Keratinocyte (primary cell): ENCODE measurements around the gene KRTAP19-5.

ENCODE experiments used
- CTCF ChIP-seq, 3 experiments: IDR thresholded peaks in 1 of 3; conservative IDR thresholded peaks in 1 of 3; optimal IDR thresholded peaks in 1 of 3; 2 replicates in 2 of 3; 3 replicates in 1 of 3; pipeline versions ENCODE3 to v1.5.1; 2011; ENCODE audit warnings: low read length in 3 of 3, mild to moderate bottlenecking in 3 of 3, moderate library complexity in 2 of 3, control low read depth in 1 of 3, inconsistent platforms in 1 of 3; ENCODE audit not compliant: insufficient read depth in 2 of 3; ENCODE audit errors: extremely low read depth in 1 of 3
- EZH2 ChIP-seq: IDR thresholded peaks from one replicate; pipeline ENCODE4 v1.6.1; 2012; ENCODE audit warnings: inconsistent platforms, mild to moderate bottlenecking, low read length, moderate library complexity

GRCh38 chr21:30479259-30479658, 22.7 kb downstream of the KRTAP19-5 start:
- TF ChIP-seq CTCF (optimal IDR thresholded peaks at IDR 0.05 in 1 of 3, IDR thresholded peaks at IDR 0.05 in 1 of 3, conservative IDR thresholded peaks at IDR 0.05 in 1 of 3; ENCODE audit: extremely low read depth in 1 of 3, insufficient read depth in 2 of 3, low read length in 3 of 3) (no peak), EZH2 (no peak)
